ENCODE data around the gene DIAPH2. TPM values are rescaled to one million over a fixed set of nuclear protein-coding genes. Genes with fewer than 3 reads are reported as not detected.

Gene DIAPH2
- total RNA-seq, 1 donor from 2014 or later, result 3.8 TPM

GRCh38 chrX:96924581-96924980 lies 239.9 kb downstream of the DIAPH2 start:
- no peaks in the 10 kb centered on the region for H3K36me3 Mint-ChIP-seq (ENCODE audit: unreplicated experiment)
- H3K9me3 Mint-ChIP-seq (ENCODE audit: unreplicated experiment), result no peaks in the 10 kb centered on the region
- no peak for DNase-seq
- no peak for TF ChIP-seq CTCF (IDR thresholded peaks at IDR 0.05; ENCODE audit: partially characterized antibody, unreplicated experiment)
- H3K4me1 Mint-ChIP-seq (ENCODE audit: low read depth, unreplicated experiment), result no peaks in the 10 kb centered on the region
- no peaks in the 10 kb centered on the region for H3K27me3 Mint-ChIP-seq (ENCODE audit: unreplicated experiment)
- no peak overlapping the region for H3K27ac Mint-ChIP-seq (ENCODE audit: unreplicated experiment)
- no peak overlapping the region for H3K4me3 Mint-ChIP-seq (ENCODE audit: unreplicated experiment)

GRCh38 chrX:96929036-96929435 lies 244.4 kb downstream of the DIAPH2 start:
- DNase-seq, result no peak
- no peaks in the 10 kb centered on the region for H3K27me3 Mint-ChIP-seq (ENCODE audit: unreplicated experiment)
- no peak overlapping the region for H3K4me3 Mint-ChIP-seq (ENCODE audit: unreplicated experiment)
- no peaks in the 10 kb centered on the region for H3K36me3 Mint-ChIP-seq (ENCODE audit: unreplicated experiment)
- no peak overlapping the region for H3K27ac Mint-ChIP-seq (ENCODE audit: unreplicated experiment)
- H3K4me1 Mint-ChIP-seq (ENCODE audit: low read depth, unreplicated experiment), result no peaks in the 10 kb centered on the region
- TF ChIP-seq CTCF (IDR thresholded peaks at IDR 0.05; ENCODE audit: partially characterized antibody, unreplicated experiment), result no peak
- H3K9me3 Mint-ChIP-seq (ENCODE audit: unreplicated experiment), result no peaks in the 10 kb centered on the region

- H3K27ac Mint-ChIP-seq (ENCODE audit: unreplicated experiment), result no peak overlapping the region
- no peak for DNase-seq
- H3K9me3 Mint-ChIP-seq (ENCODE audit: unreplicated experiment), result peaks cover 2% of the 10 kb centered on the region
These were observed 273.1 kb downstream of the DIAPH2 start for GRCh38 chrX:96957718-96958117.

GRCh38 chrX:96971812-96972211 lies 287.2 kb downstream of the DIAPH2 start:
- Mint-ChIP-seq H3K27ac (ENCODE audit: unreplicated experiment) (no peak overlapping the region), H3K27me3 (ENCODE audit: unreplicated experiment) (no peaks in the 10 kb centered on the region), H3K4me3 (ENCODE audit: unreplicated experiment) (no peak overlapping the region), H3K4me1 (ENCODE audit: low read depth, unreplicated experiment) (no peaks in the 10 kb centered on the region), H3K36me3 (ENCODE audit: unreplicated experiment) (peaks cover 4% of the 10 kb centered on the region), H3K9me3 (ENCODE audit: unreplicated experiment) (no peaks in the 10 kb centered on the region)
- DNase-seq, result no peak
- no peak for TF ChIP-seq CTCF (IDR thresholded peaks at IDR 0.05; ENCODE audit: partially characterized antibody, unreplicated experiment)

More at GRCh38 chrX:96957718-96958117, 273.1 kb downstream of the DIAPH2 start:
- H3K36me3 Mint-ChIP-seq (ENCODE audit: unreplicated experiment), result peaks cover 9% of the 10 kb centered on the region
- no peaks in the 10 kb centered on the region for H3K27me3 Mint-ChIP-seq (ENCODE audit: unreplicated experiment)
- H3K4me3 Mint-ChIP-seq (ENCODE audit: unreplicated experiment), result no peak overlapping the region
- no peaks in the 10 kb centered on the region for H3K4me1 Mint-ChIP-seq (ENCODE audit: low read depth, unreplicated experiment)
- TF ChIP-seq CTCF (IDR thresholded peaks at IDR 0.05; ENCODE audit: partially characterized antibody, unreplicated experiment), result no peak

GRCh38 chrX:96978906-96979305 lies 294.3 kb downstream of the DIAPH2 start:
- no peak for TF ChIP-seq CTCF (IDR thresholded peaks at IDR 0.05; ENCODE audit: partially characterized antibody, unreplicated experiment)
- H3K4me3 Mint-ChIP-seq (ENCODE audit: unreplicated experiment), result no peak overlapping the region
- H3K27ac Mint-ChIP-seq (ENCODE audit: unreplicated experiment), result no peak overlapping the region
- no peaks in the 10 kb centered on the region for H3K4me1 Mint-ChIP-seq (ENCODE audit: low read depth, unreplicated experiment)
- no peak for DNase-seq
- no peaks in the 10 kb centered on the region for H3K9me3 Mint-ChIP-seq (ENCODE audit: unreplicated experiment)
- no peaks in the 10 kb centered on the region for H3K27me3 Mint-ChIP-seq (ENCODE audit: unreplicated experiment)
- H3K36me3 Mint-ChIP-seq (ENCODE audit: unreplicated experiment), result no peaks in the 10 kb centered on the region

Measured in glutamatergic neuron (in vitro differentiated cells).